ENCODE data around the gene LTBP1. TPM values are rescaled to one million over a fixed set of nuclear protein-coding genes. Genes with fewer than 3 reads are reported as not detected.

Gene LTBP1
- total and polyA plus RNA-seq, 8 donors = 11.0 to 134 (median 25.6) TPM

DNA sequence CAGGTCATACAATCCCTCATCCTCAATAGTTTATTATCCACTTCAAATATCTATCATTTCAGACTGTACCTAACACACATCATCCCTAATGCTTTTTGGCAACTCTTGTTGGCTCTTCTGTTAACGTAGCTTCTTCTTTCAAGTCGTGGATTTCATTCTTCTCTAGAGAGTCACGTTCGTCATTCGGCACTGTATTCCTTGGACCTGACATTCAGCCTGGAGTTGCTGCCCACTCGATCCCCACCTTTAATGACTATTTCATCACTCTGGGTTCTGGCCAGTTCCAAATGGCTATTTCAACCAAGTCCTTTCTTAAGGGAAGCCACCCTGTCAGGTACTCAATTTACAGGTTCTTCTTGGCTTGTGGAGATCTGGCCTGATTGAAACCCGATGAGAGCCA lies 337.5 kb downstream of the LTBP1 start:
- Histone ChIP-seq H3K27ac (peak overlapping the region in 1 of 5 donors; percentile 46), H3K27me3 (no peaks in the 10 kb centered on the region), H3K36me3 (peaks cover 0 to 19% (median 5%) of the 10 kb centered on the region in 4 donors), H3K9me3 (no peaks in the 10 kb centered on the region), H3K4me3 (no peak overlapping the region), H3K4me1 (peaks cover 0 to 6% (median 0%) of the 10 kb centered on the region in 4 donors)
- no peak for TF ChIP-seq EP300 (IDR thresholded peaks at IDR 0.05)
- TF ChIP-seq POLR2A (IDR thresholded peaks at IDR 0.05) = no peak
- TF ChIP-seq, protein P1, sequence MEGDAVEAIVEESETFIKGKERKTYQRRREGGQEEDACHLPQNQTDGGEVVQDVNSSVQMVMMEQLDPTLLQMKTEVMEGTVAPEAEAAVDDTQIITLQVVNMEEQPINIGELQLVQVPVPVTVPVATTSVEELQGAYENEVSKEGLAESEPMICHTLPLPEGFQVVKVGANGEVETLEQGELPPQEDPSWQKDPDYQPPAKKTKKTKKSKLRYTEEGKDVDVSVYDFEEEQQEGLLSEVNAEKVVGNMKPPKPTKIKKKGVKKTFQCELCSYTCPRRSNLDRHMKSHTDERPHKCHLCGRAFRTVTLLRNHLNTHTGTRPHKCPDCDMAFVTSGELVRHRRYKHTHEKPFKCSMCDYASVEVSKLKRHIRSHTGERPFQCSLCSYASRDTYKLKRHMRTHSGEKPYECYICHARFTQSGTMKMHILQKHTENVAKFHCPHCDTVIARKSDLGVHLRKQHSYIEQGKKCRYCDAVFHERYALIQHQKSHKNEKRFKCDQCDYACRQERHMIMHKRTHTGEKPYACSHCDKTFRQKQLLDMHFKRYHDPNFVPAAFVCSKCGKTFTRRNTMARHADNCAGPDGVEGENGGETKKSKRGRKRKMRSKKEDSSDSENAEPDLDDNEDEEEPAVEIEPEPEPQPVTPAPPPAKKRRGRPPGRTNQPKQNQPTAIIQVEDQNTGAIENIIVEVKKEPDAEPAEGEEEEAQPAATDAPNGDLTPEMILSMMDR (IDR thresholded peaks at IDR 0.05) = no peak
- no peak for TF ChIP-seq POLR2AphosphoS5 (IDR thresholded peaks at IDR 0.05)
- DNase-seq = no peak
- 86 to 95% (median 94%) methylated on average over 7 of the region's 7 CpGs for WGBS, 5 donors
- intact Hi-C loops (cut with DNase I; ENCODE audit: low total_unique reads) = no loop called here

DNA sequence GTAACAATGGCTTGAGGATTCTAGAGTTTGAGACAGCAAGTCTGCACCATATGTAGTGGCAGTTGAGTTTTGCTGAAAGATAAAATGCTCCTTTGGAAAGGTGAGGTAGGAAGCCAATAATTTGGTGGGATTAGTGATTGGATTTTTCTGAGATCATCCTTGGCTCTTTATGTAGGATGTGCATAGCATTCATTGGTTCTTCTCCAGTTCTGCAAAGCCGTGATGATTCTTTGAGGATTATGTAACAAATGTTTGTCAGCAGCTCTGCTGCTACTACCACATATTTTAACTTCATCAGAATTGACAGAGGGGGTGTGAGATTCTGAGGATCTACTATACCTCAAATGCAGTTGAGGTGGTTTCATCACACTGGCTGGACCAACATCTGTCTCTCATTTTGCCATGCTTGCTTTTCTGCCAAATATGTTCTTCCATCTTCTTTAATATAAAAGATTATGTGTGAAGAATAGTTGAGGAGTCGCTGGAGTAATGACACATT lies 340.8 kb downstream of the LTBP1 start:
- TF ChIP-seq POLR2AphosphoS5 (IDR thresholded peaks at IDR 0.05) (no peak), EP300 (IDR thresholded peaks at IDR 0.05) (no peak), POLR2A (IDR thresholded peaks at IDR 0.05) (no peak)
- TF ChIP-seq, protein P1 (IDR thresholded peaks at IDR 0.05) = no peak
- H3K27ac ChIP-seq = peak overlapping the region in 1 of 5 donors; percentile 1
- H3K4me1 ChIP-seq = peaks cover 16 to 28% (median 19%) of the 10 kb centered on the region in 4 donors
- no peaks in the 10 kb centered on the region for H3K36me3 ChIP-seq
- no peak for DNase-seq
- 80 to 89% (median 86%) methylated on average over 2 of the region's 2 CpGs for WGBS, 5 donors
- intact Hi-C loops (cut with DNase I; ENCODE audit: low total_unique reads) = no loop called here
- H3K4me3 ChIP-seq = no peak overlapping the region
- H3K27me3 ChIP-seq = no peaks in the 10 kb centered on the region
- H3K9me3 ChIP-seq = no peaks in the 10 kb centered on the region

DNA sequence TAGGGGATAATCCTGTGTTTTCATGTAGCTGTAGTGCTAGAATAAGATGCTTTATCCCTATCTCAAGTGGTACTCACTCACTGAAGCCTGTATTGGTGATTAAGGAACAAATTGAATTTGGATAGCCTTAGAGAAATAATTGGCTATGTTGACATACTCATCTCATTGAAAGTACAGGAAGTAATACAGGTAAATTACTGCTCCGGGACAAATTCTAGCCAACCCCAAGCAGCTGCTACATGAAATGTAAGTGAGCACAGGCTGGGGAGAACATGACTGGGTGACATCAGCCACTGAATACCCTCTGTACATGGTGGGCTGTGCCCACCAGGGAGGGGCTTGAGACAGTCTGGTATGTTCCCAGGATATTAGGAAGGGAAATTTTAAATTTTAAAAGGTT lies 341.3 kb downstream of the LTBP1 start:
- TF ChIP-seq EP300 (IDR thresholded peaks at IDR 0.05) (no peak), POLR2AphosphoS5 (IDR thresholded peaks at IDR 0.05) (no peak), POLR2A (IDR thresholded peaks at IDR 0.05) (no peak)
- TF ChIP-seq, protein P1 (IDR thresholded peaks at IDR 0.05) = no peak

DNA sequence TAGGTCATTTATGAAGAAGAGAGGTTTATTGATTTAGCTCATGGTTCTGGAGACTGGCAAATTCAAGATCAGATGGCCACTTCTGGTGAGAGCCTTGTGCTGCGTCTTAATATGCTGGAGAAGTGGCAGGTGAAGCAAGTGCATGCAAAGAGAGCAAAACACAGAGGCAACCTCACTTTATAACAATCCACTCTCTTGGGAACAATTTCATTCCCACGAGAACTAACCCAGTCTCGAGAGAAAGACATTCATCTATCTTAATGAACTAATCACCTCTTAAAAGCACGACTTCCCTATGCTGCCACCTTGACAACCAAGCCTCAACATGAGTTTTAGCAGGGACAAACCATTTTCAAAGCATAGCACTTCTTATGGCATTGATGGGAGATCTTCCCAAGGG lies 343.2 kb downstream of the LTBP1 start:
- Histone ChIP-seq H3K36me3 (no peaks in the 10 kb centered on the region), H3K4me3 (no peak overlapping the region), H3K4me1 (peaks cover 16 to 37% (median 19%) of the 10 kb centered on the region in 4 donors), H3K27me3 (no peaks in the 10 kb centered on the region), H3K27ac (peak overlapping the region in 2 of 5 donors; percentile 71 to 74), H3K9me3 (no peaks in the 10 kb centered on the region)
- WGBS, 5 donors = 80 to 95% (median 85%) methylated on average over 4 of the region's 4 CpGs
- intact Hi-C loops (cut with DNase I; ENCODE audit: low total_unique reads) = no loop called here
- DNase-seq = no peak
- TF ChIP-seq POLR2A (IDR thresholded peaks at IDR 0.05) = no peak

More for the DNA sequence above, 341.3 kb downstream of the LTBP1 start:
- Histone ChIP-seq H3K36me3 (no peaks in the 10 kb centered on the region), H3K9me3 (no peaks in the 10 kb centered on the region), H3K4me3 (no peak overlapping the region), H3K4me1 (peaks cover 16 to 32% (median 19%) of the 10 kb centered on the region in 4 donors), H3K27me3 (no peaks in the 10 kb centered on the region), H3K27ac (peak overlapping the region in 2 of 5 donors; percentile 1 to 22)
- intact Hi-C loops (cut with DNase I; ENCODE audit: low total_unique reads) = no loop called here
- WGBS, 5 donors = 77 to 91% (median 82%) methylated on average over 1 of the region's 1 CpG
- DNase-seq = no peak
